Stimulated activated CD4-positive, alpha-beta T cell treated with anti-CD3 and anti-CD28 coated beads, Interleukin-2, amount 100 ng/mL, for 24 hours (primary cell): Measurements from ENCODE around the gene PIK3C2G.
"Not testable (repeated sequence)": the region's sequence is repeated elsewhere in the genome, so short reads cannot be mapped to it uniquely, and the experiment has no call there.

Experiments used
- DNase-seq, 2 donors: peaks; one replicate each; pipeline ENCODE4 v3.0.0-alpha.2; 2020

The PIK3C2G gene

GRCh38 chr12:18483698-18484325 lies 222.5 kb downstream of the PIK3C2G start:
- DNase-seq = no peak

- DNase-seq = no peak
Observed at GRCh38 chr12:18486036-18486435, 224.7 kb downstream of the PIK3C2G start.

GRCh38 chr12:18487509-18487908 lies 226.2 kb downstream of the PIK3C2G start:
- no peak for DNase-seq

DNA sequence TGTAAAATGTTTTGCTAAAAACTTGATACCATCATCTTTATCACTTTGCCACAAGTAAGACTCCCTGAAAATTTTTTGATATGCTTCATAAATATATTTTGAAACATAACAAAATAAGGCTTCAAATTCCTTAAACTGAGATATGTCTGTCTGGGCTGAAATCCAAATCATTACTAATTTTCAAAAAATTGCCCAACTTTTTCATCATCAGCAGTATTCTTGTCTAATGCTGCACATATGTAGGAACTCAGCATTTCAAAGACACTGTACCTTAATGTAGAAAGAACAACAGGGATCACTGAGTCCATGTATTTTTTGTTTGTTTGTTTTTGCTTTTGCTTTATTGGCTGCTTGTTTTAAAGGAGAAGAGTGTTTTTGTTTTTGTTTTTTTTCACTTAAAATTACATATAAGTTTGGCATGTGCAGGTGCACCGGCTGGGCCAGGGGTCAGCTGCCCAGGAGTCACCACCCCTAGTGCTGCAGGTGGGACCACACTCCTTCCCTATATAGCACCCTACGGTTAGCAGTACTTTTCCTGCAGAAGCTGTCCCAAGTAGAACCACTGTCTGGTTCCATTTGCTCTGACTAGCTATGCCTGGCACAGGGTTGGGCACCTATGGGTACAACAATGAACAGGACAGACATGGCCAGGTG lies 231.2 kb downstream of the PIK3C2G start:
- DNase-seq = no peak

DNA sequence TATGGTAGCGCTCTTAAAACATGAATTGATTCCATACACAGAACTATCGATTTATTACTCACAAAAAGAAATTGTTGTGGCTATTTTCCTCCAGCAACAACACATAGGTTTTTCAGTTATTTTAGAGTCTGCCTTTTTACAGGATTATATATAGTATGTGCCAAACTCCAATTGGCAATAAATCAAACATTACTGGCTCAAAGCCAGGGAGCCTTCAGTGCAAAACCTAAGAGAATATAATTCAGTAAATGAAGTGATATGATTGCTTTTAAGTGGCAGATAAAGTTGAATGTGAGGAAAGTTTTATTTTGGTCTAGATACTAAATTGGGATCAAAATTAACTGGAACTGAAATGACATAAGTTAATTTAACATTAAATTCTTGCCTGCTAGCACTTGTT lies 234.8 kb downstream of the PIK3C2G start:
- no peak for DNase-seq

DNA sequence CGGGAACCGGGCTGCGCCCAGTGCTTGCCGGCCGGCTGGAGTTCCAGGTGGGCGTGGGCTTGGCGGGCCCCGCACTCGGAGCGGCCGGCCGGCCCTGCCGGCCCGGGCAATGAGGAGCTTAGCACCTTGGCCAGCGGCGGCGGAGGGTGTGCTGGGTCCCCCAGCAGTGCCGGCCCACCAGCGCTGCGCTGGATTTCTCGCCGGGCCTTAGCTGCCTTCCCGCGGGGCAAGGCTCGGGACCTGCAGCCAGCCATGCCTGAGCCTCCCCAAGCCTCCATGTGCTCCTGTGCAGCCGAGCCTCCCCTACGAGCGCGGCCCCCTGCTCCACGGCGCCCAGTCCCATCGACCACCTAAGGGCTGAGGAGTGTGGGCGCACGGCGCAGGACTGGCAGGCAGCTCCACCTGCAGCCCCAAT lies 238.8 kb downstream of the PIK3C2G start:
- DNase-seq = not testable (repeated sequence)

GRCh38 chr12:18500736-18501135 lies 239.4 kb downstream of the PIK3C2G start:
- not testable (repeated sequence) for DNase-seq

GRCh38 chr12:18502422-18502968 lies 241.2 kb downstream of the PIK3C2G start:
- DNase-seq = no peak

- no peak for DNase-seq
Observed at GRCh38 chr12:18521461-18521860, 260.1 kb downstream of the PIK3C2G start.

- DNase-seq = no peak
Observed at GRCh38 chr12:18522806-18523205, 261.5 kb downstream of the PIK3C2G start.

GRCh38 chr12:18542497-18542896 lies 281.2 kb downstream of the PIK3C2G start:
- DNase-seq = not testable (repeated sequence)

GRCh38 chr12:18546399-18546798 lies 285.1 kb downstream of the PIK3C2G start:
- DNase-seq = no peak

GRCh38 chr12:18549598-18549997 lies 288.3 kb downstream of the PIK3C2G start:
- no peak for DNase-seq

DNA sequence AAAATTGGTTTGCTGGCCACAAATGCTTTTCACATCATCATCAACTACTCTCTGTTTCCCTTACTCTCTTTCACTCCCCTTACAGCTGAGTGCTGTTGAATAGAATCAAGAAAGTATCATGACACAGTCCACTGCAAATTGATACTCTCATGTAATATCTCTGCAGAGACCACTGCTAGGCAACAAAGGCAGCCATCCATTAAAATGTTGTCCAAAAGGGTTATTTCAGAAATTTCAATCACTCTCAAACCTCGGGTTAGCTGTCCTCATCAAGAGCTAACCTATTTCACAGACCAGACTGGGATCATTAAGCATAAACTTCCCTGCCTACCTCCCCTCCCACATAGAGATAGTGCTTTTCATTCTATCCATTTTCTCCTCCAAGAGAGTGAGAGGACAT lies 289.8 kb downstream of the PIK3C2G start:
- DNase-seq = no peak

DNA sequence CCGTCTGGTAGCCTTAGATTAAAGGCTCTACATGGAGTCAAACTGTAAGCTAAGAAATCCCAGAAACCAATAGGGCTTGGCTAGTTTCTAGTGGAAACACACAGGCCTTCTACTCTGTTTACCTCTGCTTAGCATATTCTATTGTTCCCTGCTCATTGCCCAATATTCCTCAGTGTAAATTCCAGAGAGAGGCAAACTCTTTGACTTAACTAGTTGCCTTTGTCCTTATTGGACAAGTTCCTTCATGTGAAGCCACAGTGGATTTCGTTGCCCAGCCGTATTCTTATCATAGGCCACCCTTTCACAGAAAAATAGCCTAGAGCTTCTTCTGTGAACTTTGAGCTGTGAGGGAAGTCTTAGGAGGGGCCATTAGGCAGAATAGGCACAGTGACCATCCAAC lies 290.4 kb downstream of the PIK3C2G start:
- DNase-seq = no peak

GRCh38 chr12:18552829-18553228 lies 291.5 kb downstream of the PIK3C2G start:
- no peak for DNase-seq

GRCh38 chr12:18556161-18556560 lies 294.8 kb downstream of the PIK3C2G start:
- DNase-seq = no peak

DNA sequence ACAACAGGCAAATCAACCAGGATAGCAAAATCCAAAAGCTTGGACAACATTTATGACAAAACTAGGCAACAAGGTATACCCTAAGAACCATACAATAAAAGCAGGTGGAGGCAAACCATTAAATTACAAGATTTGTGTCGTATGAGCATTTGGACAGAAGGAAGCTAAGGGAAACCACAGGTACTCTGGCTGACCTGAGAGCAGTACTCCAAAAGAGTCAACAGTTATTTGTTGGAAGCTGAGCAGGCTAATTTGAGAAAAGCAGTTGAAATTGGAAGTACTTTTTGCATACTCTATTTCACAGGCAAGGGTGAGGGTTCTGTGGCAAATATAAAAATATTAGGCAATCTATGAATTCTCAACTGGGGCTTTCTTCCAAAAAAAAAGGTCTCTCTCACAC lies 297.9 kb downstream of the PIK3C2G start:
- DNase-seq = no peak

- DNase-seq = no peak
Observed at GRCh38 chr12:18562531-18562930, 301.2 kb downstream of the PIK3C2G start.

- DNase-seq = no peak
Observed at GRCh38 chr12:18564306-18564705, 303.0 kb downstream of the PIK3C2G start.

- no peak for DNase-seq
Observed at GRCh38 chr12:18567787-18568186, 306.5 kb downstream of the PIK3C2G start.

GRCh38 chr12:18570543-18570942 lies 309.2 kb downstream of the PIK3C2G start:
- DNase-seq = no peak

DNA sequence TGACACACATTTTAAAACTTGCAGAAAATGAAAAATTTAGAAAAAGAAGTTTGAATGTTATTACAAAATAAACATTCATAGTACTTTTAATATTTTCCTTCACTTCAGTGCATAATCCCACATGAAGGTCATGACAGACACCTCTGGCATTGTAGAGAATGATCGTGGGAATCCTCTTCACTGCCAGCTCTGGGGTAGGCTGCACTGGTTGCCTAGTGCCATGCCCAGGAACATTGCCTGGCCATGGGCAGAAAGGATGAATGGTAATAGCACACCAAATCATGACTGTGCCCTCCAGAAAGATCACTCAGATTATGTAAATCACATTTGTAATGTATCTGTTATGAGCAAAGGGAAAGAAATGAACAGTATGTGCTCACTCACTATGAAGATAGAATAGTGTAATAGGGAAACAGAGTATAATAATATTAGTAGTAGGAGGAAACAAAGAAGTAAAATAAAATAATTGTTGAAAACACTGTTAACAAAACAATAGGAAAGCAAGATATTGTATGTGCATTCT lies 314.8 kb downstream of the PIK3C2G start:
- DNase-seq = no peak

- no peak for DNase-seq
Observed at GRCh38 chr12:18576648-18577047, 315.3 kb downstream of the PIK3C2G start.
